ENCODE data around the gene CNNM3. TPM values are rescaled to one million over a fixed set of nuclear protein-coding genes. Genes with fewer than 3 reads are reported as not detected.
A peak's percentile ranks its signal among the peaks of the same experiment; 100 is the strongest.

CNNM3 gene
- total RNA-seq, 1 experiment from 2014 or later = 25.1 TPM

GRCh38 chr2:96853321-96853720 lies 37.3 kb downstream of the CNNM3 start:
- peaks cover 11% of the 10 kb centered on the region for H3K4me1 Mint-ChIP-seq (ENCODE audit: low read depth, unreplicated experiment)
- no TSS peak for BruUV-seq (replicated peaks)
- no peaks in the 10 kb centered on the region for H3K9me3 Mint-ChIP-seq (ENCODE audit: low read depth, unreplicated experiment)
- no peaks in the 10 kb centered on the region for H3K27me3 Mint-ChIP-seq (ENCODE audit: unreplicated experiment)
- peaks cover 36% of the 10 kb centered on the region for H3K36me3 Mint-ChIP-seq (ENCODE audit: insufficient read depth, unreplicated experiment)
- no peak for DNase-seq
- no peak overlapping the region for H3K27ac Mint-ChIP-seq (ENCODE audit: unreplicated experiment)
- CTCF ChIA-PET = no interaction called here
- H3K4me3 Mint-ChIP-seq (ENCODE audit: low read depth, unreplicated experiment) = no peak overlapping the region
- intact Hi-C loops (cut with micrococcal nuclease; ENCODE audit: unreplicated experiment) = no loop called here
- TF ChIP-seq, protein P1, sequence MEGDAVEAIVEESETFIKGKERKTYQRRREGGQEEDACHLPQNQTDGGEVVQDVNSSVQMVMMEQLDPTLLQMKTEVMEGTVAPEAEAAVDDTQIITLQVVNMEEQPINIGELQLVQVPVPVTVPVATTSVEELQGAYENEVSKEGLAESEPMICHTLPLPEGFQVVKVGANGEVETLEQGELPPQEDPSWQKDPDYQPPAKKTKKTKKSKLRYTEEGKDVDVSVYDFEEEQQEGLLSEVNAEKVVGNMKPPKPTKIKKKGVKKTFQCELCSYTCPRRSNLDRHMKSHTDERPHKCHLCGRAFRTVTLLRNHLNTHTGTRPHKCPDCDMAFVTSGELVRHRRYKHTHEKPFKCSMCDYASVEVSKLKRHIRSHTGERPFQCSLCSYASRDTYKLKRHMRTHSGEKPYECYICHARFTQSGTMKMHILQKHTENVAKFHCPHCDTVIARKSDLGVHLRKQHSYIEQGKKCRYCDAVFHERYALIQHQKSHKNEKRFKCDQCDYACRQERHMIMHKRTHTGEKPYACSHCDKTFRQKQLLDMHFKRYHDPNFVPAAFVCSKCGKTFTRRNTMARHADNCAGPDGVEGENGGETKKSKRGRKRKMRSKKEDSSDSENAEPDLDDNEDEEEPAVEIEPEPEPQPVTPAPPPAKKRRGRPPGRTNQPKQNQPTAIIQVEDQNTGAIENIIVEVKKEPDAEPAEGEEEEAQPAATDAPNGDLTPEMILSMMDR (IDR thresholded peaks at IDR 0.05; ENCODE audit: unreplicated experiment) = no peak

GRCh38 chr2:96856776-96857666 lies 41.0 kb downstream of the CNNM3 start:
- intact Hi-C loops (cut with micrococcal nuclease; ENCODE audit: unreplicated experiment) = loop anchor here (5.0 kb wide), 1 partner anchor 255 kb away; the partner anchor contains the start of gene ANKRD36
- peak overlapping the region; percentile 47 for H3K27ac Mint-ChIP-seq (ENCODE audit: unreplicated experiment)
- no peaks in the 10 kb centered on the region for H3K27me3 Mint-ChIP-seq (ENCODE audit: unreplicated experiment)
- DNase-seq = no peak
- peak overlapping the region; percentile 98 for H3K4me3 Mint-ChIP-seq (ENCODE audit: low read depth, unreplicated experiment)
- H3K36me3 Mint-ChIP-seq (ENCODE audit: insufficient read depth, unreplicated experiment) = peaks cover 59% of the 10 kb centered on the region
- H3K4me1 Mint-ChIP-seq (ENCODE audit: low read depth, unreplicated experiment) = peaks cover 11% of the 10 kb centered on the region
- TSS peak; percentile 14 for BruUV-seq (replicated peaks)
- TF ChIP-seq, protein P1 (IDR thresholded peaks at IDR 0.05; ENCODE audit: unreplicated experiment) = no peak
- H3K9me3 Mint-ChIP-seq (ENCODE audit: low read depth, unreplicated experiment) = no peaks in the 10 kb centered on the region
- CTCF ChIA-PET = interaction anchor here (0.6 to 3.1 kb wide), 20 partner anchors 11 to 307 kb away, joined by 3 to 39 read pairs (median 4); partner anchors contain the start of genes ANKRD36 and CNNM3

DNA sequence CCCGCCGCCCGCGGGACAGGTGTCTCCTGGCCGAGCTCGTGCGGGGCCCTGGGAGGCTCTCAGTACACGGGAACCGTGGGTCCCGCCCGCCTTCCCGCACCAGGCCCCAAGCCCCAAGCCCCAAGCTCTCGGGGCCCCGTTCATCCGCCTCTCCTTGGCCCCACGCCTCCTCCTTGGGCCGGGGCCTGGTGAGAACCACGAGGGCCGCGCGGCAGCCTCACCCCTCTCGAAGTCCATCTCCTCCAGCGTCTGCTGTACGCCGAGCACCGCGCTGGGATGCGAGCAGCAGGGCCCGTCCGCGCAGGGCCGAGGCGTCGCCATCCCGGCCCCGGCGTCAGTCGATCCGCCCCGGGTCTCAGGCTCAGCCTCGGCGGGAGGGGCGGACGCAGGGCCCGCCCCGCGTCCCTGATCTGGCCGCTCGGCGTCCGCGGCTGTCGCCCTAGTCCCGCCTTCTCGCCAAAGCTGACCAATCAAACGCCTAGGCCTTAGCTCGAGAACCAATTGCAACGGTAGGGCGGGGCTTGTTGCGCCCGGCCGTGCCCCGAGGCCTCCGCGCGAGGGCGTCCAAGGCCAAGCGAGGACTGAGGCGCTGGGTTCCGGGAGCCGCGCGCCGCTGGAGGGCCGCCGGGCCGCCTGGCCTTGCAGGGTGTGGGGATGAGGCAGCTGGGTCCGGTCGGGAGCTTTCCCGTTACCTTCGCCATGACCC lies 41.8 kb downstream of the CNNM3 start, which contains the start of gene ANKRD39:
TSS of gene ANKRD39 (minus strand) at position 350 of the 706 bp plus-strand sequence. CDS start at position 321, 29 bp downstream.
- BruUV-seq (replicated peaks) = no TSS peak
- peak; percentile 98 for DNase-seq
- peaks cover 58% of the 10 kb centered on the region for H3K36me3 Mint-ChIP-seq (ENCODE audit: insufficient read depth, unreplicated experiment)
- H3K4me1 Mint-ChIP-seq (ENCODE audit: low read depth, unreplicated experiment) = peaks cover 11% of the 10 kb centered on the region
- intact Hi-C loops (cut with micrococcal nuclease; ENCODE audit: unreplicated experiment) = loop anchor here (1.0 to 5.0 kb wide), 3 partner anchors 93 to 254 kb away; partner anchors contain the start of gene ANKRD36
- TF ChIP-seq, protein P1 (IDR thresholded peaks at IDR 0.05; ENCODE audit: unreplicated experiment) = no peak
- H3K9me3 Mint-ChIP-seq (ENCODE audit: low read depth, unreplicated experiment) = no peaks in the 10 kb centered on the region
- peak within 1 kb of the TSS; percentile 47 for H3K27ac Mint-ChIP-seq (ENCODE audit: unreplicated experiment)
- no peaks in the 10 kb centered on the region for H3K27me3 Mint-ChIP-seq (ENCODE audit: unreplicated experiment)
- H3K4me3 Mint-ChIP-seq (ENCODE audit: low read depth, unreplicated experiment) = peak within 1 kb of the TSS; percentile 98
- CTCF ChIA-PET = interaction anchor here (0.6 to 3.1 kb wide), 23 partner anchors 9 to 308 kb away, joined by 3 to 39 read pairs (median 4); partner anchors contain the start of genes ANKRD36 and CNNM3

- Mint-ChIP-seq H3K9me3 (ENCODE audit: low read depth, unreplicated experiment) (no peaks in the 10 kb centered on the region), H3K4me1 (ENCODE audit: low read depth, unreplicated experiment) (peaks cover 11% of the 10 kb centered on the region), H3K4me3 (ENCODE audit: low read depth, unreplicated experiment) (peak overlapping the region; percentile 98), H3K36me3 (ENCODE audit: insufficient read depth, unreplicated experiment) (peaks cover 54% of the 10 kb centered on the region), H3K27me3 (ENCODE audit: unreplicated experiment) (no peaks in the 10 kb centered on the region), H3K27ac (ENCODE audit: unreplicated experiment) (no peak overlapping the region)
- intact Hi-C loops (cut with micrococcal nuclease; ENCODE audit: unreplicated experiment) = loop anchor here (5.0 kb wide), 1 partner anchor 253 kb away; the partner anchor contains the start of gene ANKRD36
- CTCF ChIA-PET = interaction anchor here (0.5 to 3.1 kb wide), 3 partner anchors 9 to 151 kb away, joined by 3 to 39 read pairs (median 23); no protein-coding TSS in a partner anchor
- TF ChIP-seq, protein P1 (IDR thresholded peaks at IDR 0.05; ENCODE audit: unreplicated experiment) = no peak
- DNase-seq = no peak
- BruUV-seq (replicated peaks) = no TSS peak
These were observed 43.1 kb downstream of the CNNM3 start for GRCh38 chr2:96859099-96859649.

All from Calu3 (cell line).